GM06990 (cell line): ENCODE data around the gene TMCC1.

ENCODE experiments used
- DNase-seq: peaks from one replicate; pipeline ENCODE4 v3.0.0-alpha.2; 2011; ENCODE audit not compliant: insufficient read length; ENCODE audit errors: extremely low read depth
- H3K27me3 ChIP-seq: replicated peaks from 2 replicates; pipeline ENCODE4 v1.6.0; 2011; ENCODE audit warnings: low read length; ENCODE audit not compliant: control insufficient read depth, insufficient read depth
- H3K36me3 ChIP-seq: 2 replicates; pipeline ENCODE4 v1.5.1; 2011; ENCODE audit warnings: low read length; ENCODE audit not compliant: control insufficient read depth, insufficient read depth
- H3K4me3 ChIP-seq: replicated peaks from 2 replicates; pipeline ENCODE4 v1.5.1; 2011; ENCODE audit warnings: low read depth, mild to moderate bottlenecking, control low read depth, low read length
- TF ChIP-seq, protein P1 (sequence below): IDR thresholded peaks from 2 replicates; pipeline ENCODE4 v1.5.1; 2011; ENCODE audit warnings: low read length, control low read depth, mild to moderate bottlenecking, inconsistent platforms; ENCODE audit not compliant: insufficient read depth, poor library complexity, severe bottlenecking

TMCC1 gene

DNA sequence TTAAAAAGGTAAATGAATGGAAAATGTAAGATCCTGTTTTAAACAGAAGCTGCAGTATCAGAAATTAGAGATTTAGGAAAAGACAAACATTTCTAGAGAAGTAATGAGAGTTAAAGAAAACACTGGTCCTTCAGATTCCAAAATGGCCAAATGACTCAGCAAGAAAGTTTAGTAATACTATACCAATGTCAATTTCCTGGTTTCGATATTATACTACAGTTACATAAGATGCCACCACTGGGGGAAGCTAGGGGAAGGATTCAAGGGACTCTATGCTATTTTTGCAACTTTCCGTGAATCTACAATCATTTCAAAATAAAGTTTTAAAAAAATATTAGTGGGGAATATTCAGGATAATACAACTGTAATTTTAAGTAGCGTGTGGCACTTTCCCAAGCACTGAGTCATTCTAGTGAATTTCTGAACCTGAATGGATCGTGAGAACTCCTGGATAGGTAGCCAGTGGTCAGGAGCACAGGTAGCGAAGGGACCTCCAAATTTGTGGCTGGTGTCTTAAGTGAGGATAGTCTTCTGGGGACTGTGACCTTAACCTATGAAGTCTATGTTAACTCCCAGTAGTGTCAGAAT lies 37.6 kb downstream of the TMCC1 start:
- DNase-seq: no peak
- Histone ChIP-seq H3K36me3 (no peaks in the 10 kb centered on the region), H3K4me3 (no peak overlapping the region), H3K27me3 (no peaks in the 10 kb centered on the region)
- TF ChIP-seq, protein P1, sequence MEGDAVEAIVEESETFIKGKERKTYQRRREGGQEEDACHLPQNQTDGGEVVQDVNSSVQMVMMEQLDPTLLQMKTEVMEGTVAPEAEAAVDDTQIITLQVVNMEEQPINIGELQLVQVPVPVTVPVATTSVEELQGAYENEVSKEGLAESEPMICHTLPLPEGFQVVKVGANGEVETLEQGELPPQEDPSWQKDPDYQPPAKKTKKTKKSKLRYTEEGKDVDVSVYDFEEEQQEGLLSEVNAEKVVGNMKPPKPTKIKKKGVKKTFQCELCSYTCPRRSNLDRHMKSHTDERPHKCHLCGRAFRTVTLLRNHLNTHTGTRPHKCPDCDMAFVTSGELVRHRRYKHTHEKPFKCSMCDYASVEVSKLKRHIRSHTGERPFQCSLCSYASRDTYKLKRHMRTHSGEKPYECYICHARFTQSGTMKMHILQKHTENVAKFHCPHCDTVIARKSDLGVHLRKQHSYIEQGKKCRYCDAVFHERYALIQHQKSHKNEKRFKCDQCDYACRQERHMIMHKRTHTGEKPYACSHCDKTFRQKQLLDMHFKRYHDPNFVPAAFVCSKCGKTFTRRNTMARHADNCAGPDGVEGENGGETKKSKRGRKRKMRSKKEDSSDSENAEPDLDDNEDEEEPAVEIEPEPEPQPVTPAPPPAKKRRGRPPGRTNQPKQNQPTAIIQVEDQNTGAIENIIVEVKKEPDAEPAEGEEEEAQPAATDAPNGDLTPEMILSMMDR: no peak

DNA sequence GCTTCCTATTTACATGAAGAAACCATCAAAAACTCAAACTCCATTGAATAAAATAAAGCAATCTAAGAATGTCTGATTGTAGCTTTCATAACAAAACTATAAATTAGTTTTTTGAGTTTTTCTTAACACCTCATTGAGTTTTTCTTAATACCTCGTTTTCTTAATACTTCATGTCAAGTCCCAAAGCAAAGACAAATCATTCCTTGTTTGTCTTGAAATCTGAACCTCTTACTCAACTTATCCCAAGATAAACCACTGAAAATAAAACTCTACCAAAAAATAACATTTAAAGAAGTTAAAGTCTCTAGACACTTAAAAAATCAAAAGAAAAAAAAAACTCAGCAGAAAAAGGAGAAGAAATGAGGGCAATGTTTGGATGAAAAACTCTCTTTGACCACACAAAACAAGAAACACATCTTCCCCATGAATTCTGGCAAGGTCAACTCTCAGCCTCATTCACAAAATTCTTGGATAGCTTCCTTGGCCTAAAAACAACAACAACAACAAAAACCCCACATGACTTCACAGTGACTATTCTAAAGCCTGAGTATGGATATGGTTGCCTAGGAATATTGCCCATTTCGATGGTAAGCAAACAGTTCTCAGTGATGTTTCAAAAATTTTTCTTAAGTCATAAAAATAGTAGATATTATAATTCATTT lies 38.2 kb downstream of the TMCC1 start:
- H3K36me3 ChIP-seq: no peaks in the 10 kb centered on the region
- no peak for DNase-seq
- H3K27me3 ChIP-seq: no peaks in the 10 kb centered on the region
- TF ChIP-seq, protein P1: no peak
- H3K4me3 ChIP-seq: no peak overlapping the region

DNA sequence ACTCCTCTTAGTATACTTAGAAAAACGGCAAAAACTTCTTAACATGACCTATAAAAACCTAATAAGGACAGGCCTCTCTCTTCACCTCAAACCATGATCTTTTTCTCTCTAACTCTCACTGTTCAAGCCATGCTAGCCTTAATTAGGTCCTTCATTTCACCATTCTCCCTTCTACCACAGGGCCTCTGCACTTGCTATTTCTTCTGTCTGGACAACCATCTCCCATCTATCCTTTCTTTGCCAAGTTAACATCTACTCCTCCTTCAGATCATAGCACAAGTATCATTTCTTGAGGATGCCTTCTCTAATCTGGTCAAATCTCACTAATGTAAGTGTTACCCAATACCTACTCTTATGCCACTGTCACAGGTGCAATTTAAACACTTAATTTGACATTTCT lies 39.1 kb downstream of the TMCC1 start:
- no peak overlapping the region for H3K4me3 ChIP-seq
- no peak for DNase-seq
- H3K36me3 ChIP-seq: no peaks in the 10 kb centered on the region
- TF ChIP-seq, protein P1: no peak
- H3K27me3 ChIP-seq: no peaks in the 10 kb centered on the region

DNA sequence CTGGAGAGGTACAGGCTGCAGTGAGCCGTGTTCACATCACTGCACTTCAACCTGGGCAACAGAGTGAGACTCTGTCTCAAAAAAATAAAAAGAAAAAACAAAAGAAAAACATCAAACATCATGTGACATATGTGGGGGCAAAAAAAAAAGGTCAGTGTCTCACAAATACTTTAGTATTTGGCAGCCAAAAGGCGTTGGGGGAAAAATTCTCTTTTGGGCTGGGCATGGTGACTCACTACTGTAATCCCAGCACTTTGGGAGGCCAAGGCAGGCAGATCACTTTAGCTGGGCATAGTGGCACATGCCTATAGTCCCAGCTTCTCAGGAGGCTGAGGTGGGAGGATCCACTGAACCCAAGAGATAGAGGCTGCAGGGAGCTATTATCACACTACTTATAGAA lies 47.6 kb downstream of the TMCC1 start:
- no peaks in the 10 kb centered on the region for H3K27me3 ChIP-seq
- H3K4me3 ChIP-seq: no peak overlapping the region
- H3K36me3 ChIP-seq: no peaks in the 10 kb centered on the region
- TF ChIP-seq, protein P1: no peak
- DNase-seq: no peak

DNA sequence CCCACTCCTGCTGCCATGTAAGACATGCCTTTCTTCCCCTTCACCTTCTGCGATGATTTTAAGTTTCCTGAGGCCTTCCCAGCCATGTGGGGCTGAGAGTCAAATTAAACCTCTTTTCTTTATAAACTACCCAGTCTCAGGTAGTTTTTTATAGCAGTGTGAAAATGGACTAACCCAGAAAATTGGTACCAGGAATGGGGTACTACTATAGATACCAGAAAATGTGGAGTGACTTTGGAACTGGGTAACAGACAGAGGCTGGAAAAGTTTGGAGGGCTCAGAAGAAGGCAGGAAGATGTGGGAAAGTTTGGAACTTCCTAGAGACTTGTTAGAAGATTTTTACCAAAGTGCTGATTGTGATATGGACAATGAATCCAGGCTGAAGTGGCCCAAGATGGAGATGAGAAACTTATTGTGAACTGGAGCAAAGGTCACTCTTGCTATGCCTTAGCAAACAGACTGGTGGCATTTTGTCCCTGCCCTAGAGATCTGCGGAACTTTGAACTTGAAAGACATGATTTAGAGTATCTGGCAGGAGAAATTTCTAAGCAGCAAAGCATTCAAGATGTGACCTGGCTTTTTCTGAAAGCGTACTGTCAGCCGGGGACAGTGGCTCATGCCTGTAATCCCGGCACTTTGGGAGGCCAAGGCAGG lies 52.7 kb downstream of the TMCC1 start:
- Histone ChIP-seq H3K4me3 (no peak overlapping the region), H3K36me3 (no peaks in the 10 kb centered on the region), H3K27me3 (no peaks in the 10 kb centered on the region)
- no peak for DNase-seq
- TF ChIP-seq, protein P1: no peak
